NT2/D1 (cell line): Measurements from ENCODE around the gene RAI1.

Source experiments
- SUZ12 ChIP-seq: IDR thresholded peaks from 2 replicates; pipeline ENCODE4 v1.6.1; 2011; ENCODE audit not compliant: insufficient read length, insufficient read depth; ENCODE audit errors: extremely low read depth
- YY1 ChIP-seq: IDR thresholded peaks from 2 replicates; pipeline ENCODE4 v1.6.1; 2011; ENCODE audit not compliant: insufficient read length, insufficient read depth

DNA sequence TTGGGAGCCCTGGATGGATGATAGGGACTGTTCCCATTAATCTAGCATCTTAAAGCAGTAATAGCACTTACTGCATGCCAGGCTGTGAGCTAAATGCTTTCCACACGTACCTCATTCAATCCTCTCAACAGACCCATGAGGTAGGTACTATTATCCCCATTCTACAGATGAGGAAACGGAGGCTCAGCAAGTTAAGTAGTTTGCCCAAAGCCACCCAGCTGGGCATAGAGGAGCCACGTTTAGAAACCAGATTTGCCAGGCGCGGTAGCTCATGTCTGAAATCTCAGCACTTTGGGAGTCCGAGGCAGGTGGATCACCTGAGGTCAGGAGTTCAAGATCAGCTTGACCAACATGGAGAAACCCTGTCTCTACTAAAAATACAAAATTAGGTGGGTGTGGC is 2.0 kb upstream of the RAI1 start:
- no peak for TF ChIP-seq SUZ12
- no peak for TF ChIP-seq YY1
